GM18858 (cell line): Measurements from ENCODE around the gene BICC1.
"Not testable (repeated sequence)": the region's sequence is repeated elsewhere in the genome, so short reads cannot be mapped to it uniquely, and the experiment has no call there.

Experiments
- ATAC-seq: cut with Tn5 transposase; IDR thresholded peaks from one replicate; pipeline ENCODE4 v1.9.1; 2021; ENCODE audit not compliant: unreplicated experiment

Gene BICC1

GRCh38 chr10:58844680-58845079 lies 332.0 kb downstream of the BICC1 start:
- ATAC-seq, result no peak

DNA sequence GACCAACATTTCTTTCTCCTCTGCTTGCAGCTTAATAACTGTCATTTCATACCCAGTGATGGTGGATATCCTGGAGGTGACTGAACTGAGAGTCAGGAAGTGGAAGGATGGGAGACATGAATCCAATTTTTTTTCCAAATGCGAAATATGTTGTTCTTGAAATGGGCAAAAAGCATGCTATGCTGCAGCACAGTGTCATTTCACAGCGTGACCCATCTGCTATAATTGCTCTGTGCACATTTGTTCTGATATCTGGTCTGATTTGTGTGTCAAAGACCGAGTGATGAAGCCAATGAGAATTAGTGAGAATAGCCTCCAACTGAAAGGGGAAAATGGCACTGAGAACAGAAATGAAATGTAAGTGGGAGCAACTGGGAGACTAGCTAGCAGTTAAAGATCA lies 334.2 kb downstream of the BICC1 start:
- no peak for ATAC-seq

DNA sequence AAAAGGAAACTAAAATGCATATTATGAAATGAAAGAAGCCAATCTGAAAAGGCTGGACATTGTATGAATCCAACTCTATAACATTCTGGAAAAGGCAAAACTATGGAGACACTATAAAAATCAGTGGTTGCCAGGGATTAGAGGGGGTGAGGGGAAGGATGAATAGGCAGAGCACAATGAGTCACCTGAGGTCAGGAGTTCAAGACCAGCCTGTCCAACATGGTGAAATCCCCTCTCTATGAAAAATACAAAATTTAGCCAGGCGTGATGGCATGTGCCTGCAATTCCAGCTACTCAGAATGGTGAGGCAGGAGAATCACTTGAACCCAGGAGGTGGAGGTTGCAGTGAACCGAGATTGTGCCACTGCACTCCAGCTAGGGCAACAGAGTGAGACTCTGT lies 338.9 kb downstream of the BICC1 start:
- no peak for ATAC-seq

DNA sequence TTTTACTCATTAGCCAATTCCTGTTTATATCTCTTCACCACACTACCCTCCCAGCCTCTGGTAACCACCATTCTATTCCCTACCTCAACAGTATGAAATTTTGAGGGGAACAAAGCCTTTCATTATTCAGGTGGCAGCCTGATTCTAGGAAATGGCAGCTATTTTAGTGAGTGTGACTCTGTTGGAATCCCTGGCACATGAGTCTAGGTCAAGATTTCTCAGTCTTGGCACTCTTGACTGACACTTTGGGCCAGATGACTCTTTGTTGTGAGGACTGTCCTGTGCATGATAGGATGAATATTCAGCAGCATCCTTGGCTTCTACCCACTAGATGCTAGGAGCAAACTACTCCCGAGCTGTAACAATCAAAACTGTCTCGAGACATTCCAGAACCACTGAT lies 341.0 kb downstream of the BICC1 start:
- ATAC-seq, result no peak

DNA sequence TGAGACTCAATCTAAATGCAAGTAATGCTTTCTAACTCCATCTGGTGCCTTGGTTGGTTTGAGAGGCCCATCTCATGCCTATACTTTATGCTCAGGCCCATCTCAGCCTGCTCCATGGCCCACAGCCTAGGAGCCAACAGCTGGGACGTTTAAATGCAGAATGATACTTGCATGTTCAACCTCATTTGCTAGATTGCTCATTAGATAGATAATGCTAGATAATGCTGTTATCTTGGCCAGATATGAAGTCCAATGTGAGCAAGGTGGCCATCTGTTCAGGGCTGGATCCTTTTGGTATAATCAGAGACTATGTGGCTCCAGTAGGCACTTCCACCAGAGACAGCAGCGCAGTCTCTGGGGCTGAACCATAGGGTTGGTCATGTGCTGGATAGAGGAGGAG lies 342.1 kb downstream of the BICC1 start:
- ATAC-seq, result no peak

GRCh38 chr10:58856508-58857240 lies 344.0 kb downstream of the BICC1 start:
- no peak for ATAC-seq

- ATAC-seq, result no peak
Observed at GRCh38 chr10:58857251-58857805, 344.7 kb downstream of the BICC1 start.

- not testable (repeated sequence) for ATAC-seq
Observed at GRCh38 chr10:58858123-58858522, 345.5 kb downstream of the BICC1 start.

DNA sequence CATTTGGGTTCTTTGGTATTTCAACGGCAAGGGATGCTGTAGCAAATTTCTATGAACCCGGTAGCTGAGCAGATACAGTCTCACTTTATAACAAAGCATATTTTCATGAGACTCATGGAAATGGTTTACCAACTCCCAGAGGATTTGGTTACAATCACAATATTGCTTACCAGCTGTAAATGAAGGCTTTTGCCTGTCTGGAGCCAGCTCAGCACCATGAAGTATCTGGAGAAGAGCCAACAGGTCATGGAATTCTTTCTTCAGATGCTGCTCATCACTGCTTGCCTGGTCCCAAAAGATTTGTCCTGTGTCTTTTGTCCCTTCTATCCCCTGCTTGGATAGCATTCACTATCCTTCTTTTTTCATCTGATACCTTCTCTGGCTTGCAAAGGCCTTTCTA lies 346.9 kb downstream of the BICC1 start:
- ATAC-seq, result no peak

- peak; percentile 91 for ATAC-seq
Observed at GRCh38 chr10:58867683-58868082, 355.0 kb downstream of the BICC1 start.

GRCh38 chr10:58868736-58869435 lies 356.2 kb downstream of the BICC1 start:
- no peak for ATAC-seq

- no peak for ATAC-seq
Observed at GRCh38 chr10:58870070-58870469, 357.4 kb downstream of the BICC1 start.

GRCh38 chr10:58873161-58873560 lies 360.5 kb downstream of the BICC1 start:
- no peak for ATAC-seq
